CD14-positive monocyte (primary cell): ENCODE measurements around the gene ASH1L. TPM values are rescaled to one million over a fixed set of nuclear protein-coding genes. Genes with fewer than 3 reads are reported as not detected.

Source experiments
- DNase-seq, 3 donors: peaks; one replicate each; pipeline ENCODE4 v3.0.0-alpha.2; 2011 to 2022
- H2AFZ ChIP-seq: 2 replicates; pipeline ENCODE4 v1.6.0; 2012; ENCODE audit warnings: mild to moderate bottlenecking, low read depth, low read length, inconsistent platforms; ENCODE audit not compliant: insufficient read depth, poor library complexity, severe bottlenecking
- H3K27ac ChIP-seq, 2 donors: 1 replicate in 1 of 2; 2 replicates in 1 of 2; pipeline ENCODE4 v1.5.1; 2012 to 2013; ENCODE audit warnings: low read length in 2 of 2, control low read depth in 1 of 2, inconsistent platforms in 1 of 2, low read depth in 1 of 2, mild to moderate bottlenecking in 1 of 2
- H3K27me3 ChIP-seq, 2 donors: one replicate each; pipeline versions ENCODE4 v1.6.0 to v1.6.1; 2011 to 2013; ENCODE audit warnings: low read length in 2 of 2; ENCODE audit not compliant: control insufficient read depth in 2 of 2, insufficient read depth in 2 of 2
- H3K36me3 ChIP-seq, 2 donors: replicated peaks in 1 of 2; 1 replicate in 1 of 2; 2 replicates in 1 of 2; pipeline versions ENCODE4 v1.5.1 to v1.6.1; 2012 to 2013; ENCODE audit warnings: low read length in 2 of 2, control low read depth in 1 of 2, inconsistent platforms in 1 of 2, mild to moderate bottlenecking in 1 of 2; ENCODE audit not compliant: insufficient read depth in 2 of 2, control insufficient read depth in 1 of 2
- H3K4me1 ChIP-seq, 2 donors: 1 replicate in 1 of 2; 2 replicates in 1 of 2; pipeline versions ENCODE4 v1.5.1 to v1.6.1; 2012 to 2013; ENCODE audit warnings: low read length in 2 of 2, control low read depth in 1 of 2, inconsistent platforms in 1 of 2, mild to moderate bottlenecking in 1 of 2, moderate library complexity in 1 of 2; ENCODE audit not compliant: insufficient read depth in 2 of 2, control insufficient read depth in 1 of 2
- H3K4me2 ChIP-seq: replicated peaks from 2 replicates; pipeline ENCODE3; 2012; ENCODE audit warnings: low read length, moderate library complexity, mild to moderate bottlenecking; ENCODE audit not compliant: poor library complexity, severe bottlenecking; ENCODE audit errors: extremely low read depth
- H3K4me3 ChIP-seq, 3 experiments: fragments of 200-600 bp in 1 of 3; sonication (generic) in 1 of 3; replicated peaks in 1 of 3; 1 replicate in 2 of 3; 2 replicates in 1 of 3; pipeline ENCODE4 v1.5.1; 2011 to 2013; ENCODE audit warnings: low read length in 3 of 3, mild to moderate bottlenecking in 3 of 3, control low read depth in 2 of 3, low read depth in 2 of 3, inconsistent platforms in 1 of 3, moderate library complexity in 1 of 3
- H3K79me2 ChIP-seq: 2 replicates; pipeline ENCODE4 v1.6.0; 2012; ENCODE audit warnings: mild to moderate bottlenecking, control low read depth, inconsistent platforms, low read length, moderate library complexity; ENCODE audit not compliant: insufficient read depth
- H3K9ac ChIP-seq: 2 replicates; pipeline ENCODE4 v1.6.0; 2017; ENCODE audit warnings: low read length, mild to moderate bottlenecking; ENCODE audit not compliant: insufficient read depth, poor library complexity, severe bottlenecking
- H3K9me3 ChIP-seq, 2 donors: replicated peaks in 1 of 2; 1 replicate in 1 of 2; 2 replicates in 1 of 2; pipeline versions ENCODE4 v1.5.1 to v1.6.1; 2012 to 2013; ENCODE audit warnings: low read length in 2 of 2, control low read depth in 1 of 2; ENCODE audit not compliant: control insufficient read depth in 1 of 2, insufficient read depth in 1 of 2
- H4K20me1 ChIP-seq: 2 replicates; pipeline ENCODE4 v1.6.0; 2012; ENCODE audit warnings: mild to moderate bottlenecking, low read length, control low read depth, moderate library complexity; ENCODE audit not compliant: insufficient read depth
- H3K27ac Mint-ChIP-seq, 7 donors: one replicate each; pipeline ENCODE4 v1.8.0; 2020; ENCODE audit warnings: mild to moderate bottlenecking in 7 of 7, mixed read lengths in 7 of 7, moderate library complexity in 6 of 7, inconsistent platforms in 2 of 7
- H3K27me3 Mint-ChIP-seq, 3 donors: one replicate each; pipeline ENCODE4 v1.8.0; 2021 to 2022; ENCODE audit warnings: low read depth in 3 of 3, mild to moderate bottlenecking in 3 of 3, mixed read lengths in 3 of 3, moderate library complexity in 3 of 3, inconsistent platforms in 1 of 3
- H3K36me3 Mint-ChIP-seq, 2 donors: one replicate each; pipeline ENCODE4 v1.8.0; 2020; ENCODE audit warnings: mixed read lengths in 2 of 2, inconsistent platforms in 1 of 2, mild to moderate bottlenecking in 1 of 2
- H3K4me1 Mint-ChIP-seq: one replicate; pipeline ENCODE4 v1.8.0; 2020; ENCODE audit warnings: mild to moderate bottlenecking, mixed read lengths
- H3K4me3 Mint-ChIP-seq, 2 donors: one replicate each; pipeline ENCODE4 v1.8.0; 2020; ENCODE audit warnings: mild to moderate bottlenecking in 2 of 2, mixed read lengths in 2 of 2, moderate library complexity in 1 of 2
- H3K9me3 Mint-ChIP-seq, 7 donors: one replicate each; pipeline ENCODE4 v1.8.0; 2020 to 2022; ENCODE audit warnings: mixed read lengths in 7 of 7, mild to moderate bottlenecking in 6 of 7, moderate library complexity in 6 of 7, inconsistent platforms in 2 of 7
- CTCF ChIP-seq: fragments of 200-600 bp; IDR thresholded peaks from one replicate; pipeline ENCODE4 v1.8.0; 2022; ENCODE audit warnings: antibody characterized with exemption, mild to moderate bottlenecking
- WGBS: methylation state at CpG from one replicate; pipeline ENCODE4 v1.1.5; 2013; ENCODE audit warnings: missing lambda C conversion rate; ENCODE audit not compliant: insufficient coverage; 5-methylcytosine and 5-hydroxymethylcytosine counted together
- intact Hi-C, 2 donors: fragments of 100-400 bp; cut with micrococcal nuclease; formaldehyde crosslinking; loops; one replicate each; pipeline versions ENCODE4 v1.15.0 to v1.15.1; 2023
- polyA plus RNA-seq, 3 donors: library from polyadenylated mRNA; depleted of rRNA in 1 of 3; unstranded in 2 of 3; stranded (reverse) in 1 of 3; fragments of 300-500 nt in 2 of 3; fragments of >200 nt in 1 of 3; fragmentation: Illumina TruSeq in 2 of 3; gene quantifications; 1 replicate in 2 of 3; 2 replicates in 1 of 3; pipeline ENCODE4 v1.2.3, GENCODE V29; 2012 to 2021

The ASH1L gene
- polyA plus RNA-seq, 3 donors = 2.7 to 21.5 (median 5.6) TPM

- WGBS = 90% methylated on average over 2 of the region's 5 CpGs
- H3K27ac Mint-ChIP-seq = peak overlapping the region in 3 of 7 donors; percentile 19 to 74 (median 33)
Observed at GRCh38 chr1:155463865-155464650, 98.5 kb downstream of the ASH1L start.

GRCh38 chr1:155458111-155458510 is 104.5 kb downstream of the ASH1L start:
- H3K4me2 ChIP-seq = no peak overlapping the region
- TF ChIP-seq CTCF = no peak
- Mint-ChIP-seq H3K27ac (peak overlapping the region in 1 of 7 donors; percentile 57), H3K9me3 (no peaks in the 10 kb centered on the region), H3K4me1 (no peaks in the 10 kb centered on the region), H3K27me3 (no peaks in the 10 kb centered on the region), H3K36me3 (peaks cover 55 to 57% of the 10 kb centered on the region in 2 donors), H3K4me3 (no peak overlapping the region)
- intact Hi-C loops = no loop called here
- no peaks in the 10 kb centered on the region for H3K9me3 ChIP-seq
- H4K20me1 ChIP-seq = peaks cover 7% of the 10 kb centered on the region
- H3K79me2 ChIP-seq = peaks cover 4% of the 10 kb centered on the region
- 80% methylated on average over 2 of the region's 4 CpGs for WGBS
- no peak overlapping the region for H3K27ac ChIP-seq
- no peak overlapping the region for H3K4me3 ChIP-seq
- H3K4me1 ChIP-seq = no peaks in the 10 kb centered on the region
- no peak overlapping the region for H3K9ac ChIP-seq
- no peak overlapping the region for H2AFZ ChIP-seq
- H3K27me3 ChIP-seq = no peaks in the 10 kb centered on the region
- no peak for DNase-seq
- H3K36me3 ChIP-seq = peaks cover 50 to 91% of the 10 kb centered on the region in 2 donors

More at GRCh38 chr1:155463865-155464650, 98.5 kb downstream of the ASH1L start:
- Histone ChIP-seq H3K79me2 (peaks cover 35% of the 10 kb centered on the region), H3K27ac (no peak overlapping the region), H3K4me1 (no peaks in the 10 kb centered on the region), H3K9me3 (no peaks in the 10 kb centered on the region), H3K36me3 (peaks cover 25 to 54% of the 10 kb centered on the region in 2 donors), H4K20me1 (peaks cover 52% of the 10 kb centered on the region), H2AFZ (no peak overlapping the region), H3K4me2 (no peak overlapping the region), H3K4me3 (no peak overlapping the region), H3K9ac (no peak overlapping the region), H3K27me3 (no peaks in the 10 kb centered on the region)
- Mint-ChIP-seq H3K9me3 (no peaks in the 10 kb centered on the region), H3K4me3 (no peak overlapping the region), H3K27me3 (no peaks in the 10 kb centered on the region), H3K4me1 (no peaks in the 10 kb centered on the region), H3K36me3 (peaks cover 32 to 41% of the 10 kb centered on the region in 2 donors)
- no peak for DNase-seq
- intact Hi-C loops = no loop called here
- TF ChIP-seq CTCF = no peak
